ENCODE results near the gene H6PD.

The H6PD gene

GRCh38 chr1:9234223-9235095 lies at the start of gene H6PD:
Gene H6PD, plus strand, starts transcription at chr1:9234774. Its CDS starts 10,161 bp downstream, at chr1:9244935.
- peak; percentile 48 for DNase-seq (ENCODE audit: low read depth)
- TF ChIP-seq, protein P1, sequence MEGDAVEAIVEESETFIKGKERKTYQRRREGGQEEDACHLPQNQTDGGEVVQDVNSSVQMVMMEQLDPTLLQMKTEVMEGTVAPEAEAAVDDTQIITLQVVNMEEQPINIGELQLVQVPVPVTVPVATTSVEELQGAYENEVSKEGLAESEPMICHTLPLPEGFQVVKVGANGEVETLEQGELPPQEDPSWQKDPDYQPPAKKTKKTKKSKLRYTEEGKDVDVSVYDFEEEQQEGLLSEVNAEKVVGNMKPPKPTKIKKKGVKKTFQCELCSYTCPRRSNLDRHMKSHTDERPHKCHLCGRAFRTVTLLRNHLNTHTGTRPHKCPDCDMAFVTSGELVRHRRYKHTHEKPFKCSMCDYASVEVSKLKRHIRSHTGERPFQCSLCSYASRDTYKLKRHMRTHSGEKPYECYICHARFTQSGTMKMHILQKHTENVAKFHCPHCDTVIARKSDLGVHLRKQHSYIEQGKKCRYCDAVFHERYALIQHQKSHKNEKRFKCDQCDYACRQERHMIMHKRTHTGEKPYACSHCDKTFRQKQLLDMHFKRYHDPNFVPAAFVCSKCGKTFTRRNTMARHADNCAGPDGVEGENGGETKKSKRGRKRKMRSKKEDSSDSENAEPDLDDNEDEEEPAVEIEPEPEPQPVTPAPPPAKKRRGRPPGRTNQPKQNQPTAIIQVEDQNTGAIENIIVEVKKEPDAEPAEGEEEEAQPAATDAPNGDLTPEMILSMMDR (IDR thresholded peaks at IDR 0.05; ENCODE audit: low read depth, low read length, missing control alignments), result peak; percentile 66
- H3K4me3 ChIP-seq (ENCODE audit: low read depth, low read length), result peak within 1 kb of the TSS; percentile 87

DNA sequence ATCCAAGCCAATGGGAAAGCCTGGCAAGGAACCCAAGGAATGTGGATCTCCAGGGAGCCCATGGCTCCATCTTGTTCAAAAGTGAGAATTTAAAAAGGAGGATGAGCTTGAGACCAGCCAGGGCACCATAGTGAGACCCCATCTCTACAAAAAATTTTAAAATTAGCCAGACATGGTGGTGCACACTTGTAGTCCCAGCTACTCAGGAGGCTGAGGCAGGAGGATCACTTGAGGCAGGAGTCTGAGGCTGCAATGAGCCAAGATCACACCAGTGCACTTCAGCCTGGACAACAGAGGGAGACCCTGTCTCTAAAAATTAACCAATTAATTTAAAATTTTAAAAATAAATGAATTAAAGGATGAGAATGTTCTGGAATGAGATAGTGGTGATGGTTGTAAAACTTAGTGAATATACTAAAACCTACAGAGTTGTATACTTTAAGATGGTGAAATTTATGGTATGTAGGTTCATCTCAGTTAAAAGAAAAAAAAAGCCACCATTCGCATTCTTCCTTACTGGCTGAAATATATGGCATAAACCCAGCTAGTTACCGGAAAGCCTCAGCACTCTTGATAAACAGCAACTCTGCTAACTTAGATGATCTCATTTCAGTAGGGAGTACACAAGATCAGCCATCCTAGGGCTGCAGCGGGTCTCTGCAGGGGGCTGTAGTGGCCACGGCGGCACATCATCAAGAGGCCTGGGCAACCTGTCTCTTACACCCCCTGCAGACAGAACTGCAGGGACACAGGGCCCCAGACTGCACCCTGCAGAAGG lies 48.3 kb upstream of the H6PD start:
- H3K4me3 ChIP-seq (ENCODE audit: low read depth, low read length), result no peak overlapping the region
- DNase-seq (ENCODE audit: low read depth), result no peak
- TF ChIP-seq, protein P1 (IDR thresholded peaks at IDR 0.05; ENCODE audit: low read depth, low read length, missing control alignments), result no peak

- TF ChIP-seq, protein P1 (IDR thresholded peaks at IDR 0.05; ENCODE audit: low read depth, low read length, missing control alignments), result no peak
- no peak overlapping the region for H3K4me3 ChIP-seq (ENCODE audit: low read depth, low read length)
- no peak for DNase-seq (ENCODE audit: low read depth)
Observed at GRCh38 chr1:9187004-9187403, 47.6 kb upstream of the H6PD start.

DNA sequence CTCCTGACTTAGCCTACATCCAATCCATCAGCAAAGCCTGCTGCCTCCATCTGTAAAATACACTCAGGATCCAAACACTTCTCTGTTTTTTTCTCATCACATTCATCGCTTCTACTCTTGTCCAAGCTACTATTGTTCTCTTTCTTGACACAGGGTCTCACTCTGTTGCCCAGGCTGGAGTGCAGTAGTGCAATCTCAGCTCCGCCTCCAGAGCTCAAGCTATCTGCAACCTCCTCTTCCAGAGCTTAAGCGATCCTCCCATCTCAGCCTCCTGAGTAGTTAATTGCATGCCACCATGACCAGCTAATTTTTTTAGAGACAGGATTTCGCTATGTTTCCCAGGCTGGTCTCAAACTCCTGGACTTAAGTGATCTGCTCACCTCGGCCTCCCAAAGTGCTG lies 44.3 kb upstream of the H6PD start:
- TF ChIP-seq, protein P1 (IDR thresholded peaks at IDR 0.05; ENCODE audit: low read depth, low read length, missing control alignments), result no peak
- DNase-seq (ENCODE audit: low read depth), result no peak
- no peak overlapping the region for H3K4me3 ChIP-seq (ENCODE audit: low read depth, low read length)

DNA sequence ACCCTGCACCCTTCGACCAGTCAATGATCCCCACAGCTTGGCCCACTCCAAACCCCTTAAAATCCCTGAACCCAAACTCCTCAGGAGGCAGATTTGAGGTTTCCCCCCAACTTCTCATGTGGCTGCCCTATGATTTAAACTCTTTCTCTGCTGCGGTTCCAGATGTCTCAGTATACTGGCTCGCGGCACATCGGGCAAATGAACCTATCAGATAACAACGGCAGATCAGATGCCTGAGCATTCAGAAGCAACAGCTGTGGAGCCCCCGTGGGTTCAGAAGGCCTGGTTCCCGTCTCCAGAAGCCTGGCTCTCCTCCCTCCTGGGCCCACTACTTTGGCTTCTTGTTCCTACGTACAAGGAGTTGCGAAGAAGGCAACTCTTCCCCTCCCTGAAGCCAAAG lies 43.3 kb upstream of the H6PD start:
- H3K4me3 ChIP-seq (ENCODE audit: low read depth, low read length), result no peak overlapping the region
- no peak for DNase-seq (ENCODE audit: low read depth)
- TF ChIP-seq, protein P1 (IDR thresholded peaks at IDR 0.05; ENCODE audit: low read depth, low read length, missing control alignments), result no peak

GRCh38 chr1:9192578-9193232 lies 41.9 kb upstream of the H6PD start:
- TF ChIP-seq, protein P1 (IDR thresholded peaks at IDR 0.05; ENCODE audit: low read depth, low read length, missing control alignments), result no peak
- H3K4me3 ChIP-seq (ENCODE audit: low read depth, low read length), result no peak overlapping the region
- no peak for DNase-seq (ENCODE audit: low read depth)
